ENCODE measurements around the gene NLRP9. TPM values are rescaled to one million over a fixed set of nuclear protein-coding genes. Genes with fewer than 3 reads are reported as not detected.

The NLRP9 gene
- polyA plus RNA-seq, 12 donors = not detected

DNA sequence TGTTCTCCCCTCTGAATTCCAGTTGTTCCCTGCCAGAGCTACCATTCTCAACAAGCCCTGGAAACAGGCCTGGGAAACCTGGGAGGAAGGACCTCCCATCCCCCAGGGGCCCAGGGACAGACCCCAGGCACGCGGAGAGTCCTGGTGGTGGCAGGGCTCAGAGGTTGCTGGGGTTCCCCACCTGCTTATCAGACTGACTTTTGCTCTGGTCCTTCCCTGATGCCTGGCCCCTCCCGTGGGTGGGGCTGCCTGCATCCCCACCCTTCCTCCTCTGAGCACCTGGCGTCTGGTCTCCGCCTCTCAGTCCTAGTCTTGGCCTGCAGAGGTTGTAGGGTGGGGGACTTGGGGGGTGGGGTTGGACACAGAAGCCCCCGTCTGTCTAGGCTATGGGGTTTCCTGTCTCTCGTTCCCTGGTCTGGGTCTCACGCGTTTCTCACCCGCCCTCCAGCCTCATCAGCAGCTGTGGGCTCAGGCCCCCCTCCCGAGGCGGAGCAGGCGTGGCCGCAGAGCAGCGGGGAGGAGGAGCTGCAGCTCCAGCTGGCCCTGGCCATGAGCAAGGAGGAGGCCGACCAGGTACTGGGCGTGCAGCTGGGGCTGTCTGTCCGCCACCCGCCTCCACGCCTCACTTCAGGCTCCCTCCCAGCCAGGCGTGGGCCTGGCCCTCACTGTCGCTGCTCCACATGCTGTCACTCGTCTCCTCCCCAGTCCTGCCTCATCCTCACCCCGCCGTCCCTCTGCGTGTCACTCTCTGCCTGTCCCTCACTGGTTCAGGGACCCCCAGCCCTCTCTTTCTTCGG is 49.6 kb downstream of the NLRP9 start:
- DNase-seq = peak; percentile 37

DNA sequence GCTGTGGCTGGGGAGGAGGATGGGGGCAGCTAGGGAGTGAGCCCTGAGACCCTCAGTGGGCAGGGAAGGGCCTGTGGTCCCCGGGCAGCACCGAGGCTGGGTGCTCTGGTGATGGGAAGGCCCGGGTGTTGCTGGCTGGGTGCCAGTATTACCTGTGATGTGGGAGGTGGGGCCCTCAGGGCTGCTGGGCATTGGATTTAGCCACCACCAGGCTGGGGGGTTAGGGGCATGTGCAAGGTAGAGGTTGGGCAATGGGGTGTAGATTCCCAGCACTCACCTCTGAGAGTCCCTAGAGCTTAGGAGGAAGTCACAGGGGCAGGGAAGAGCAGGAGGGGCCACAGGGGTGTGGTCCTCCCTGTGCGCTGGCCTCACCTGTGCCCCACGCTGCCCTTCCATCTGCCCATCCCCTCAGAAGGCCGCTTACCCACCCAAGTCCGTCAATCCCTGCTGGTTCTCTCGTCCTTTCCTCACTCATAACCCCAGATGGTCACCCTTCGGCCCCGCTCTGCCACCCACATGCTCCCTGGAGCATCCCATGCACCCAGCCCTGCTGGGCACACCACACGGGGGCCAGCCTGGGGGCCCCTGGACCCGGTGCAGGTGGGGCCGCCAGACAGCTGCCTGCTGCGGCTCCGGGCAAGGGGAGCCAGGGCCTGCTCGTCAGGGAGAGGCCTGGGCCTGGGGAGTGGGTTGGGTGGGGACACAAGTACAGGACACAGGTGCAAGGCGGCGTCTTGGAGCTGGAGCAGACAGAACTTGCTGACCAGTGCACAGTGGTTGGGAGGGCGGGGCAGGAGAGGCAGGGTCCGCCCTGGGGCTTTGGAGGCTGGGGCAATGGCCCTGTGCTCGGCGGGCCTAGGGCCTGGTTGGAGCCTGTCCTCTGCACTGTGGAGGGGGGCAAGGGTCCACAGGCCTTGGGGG is 50.7 kb downstream of the NLRP9 start:
- no peak for DNase-seq

GRCh38 chr19:55686311-55687050 is 51.7 kb downstream of the NLRP9 start:
- no peak for DNase-seq

DNA sequence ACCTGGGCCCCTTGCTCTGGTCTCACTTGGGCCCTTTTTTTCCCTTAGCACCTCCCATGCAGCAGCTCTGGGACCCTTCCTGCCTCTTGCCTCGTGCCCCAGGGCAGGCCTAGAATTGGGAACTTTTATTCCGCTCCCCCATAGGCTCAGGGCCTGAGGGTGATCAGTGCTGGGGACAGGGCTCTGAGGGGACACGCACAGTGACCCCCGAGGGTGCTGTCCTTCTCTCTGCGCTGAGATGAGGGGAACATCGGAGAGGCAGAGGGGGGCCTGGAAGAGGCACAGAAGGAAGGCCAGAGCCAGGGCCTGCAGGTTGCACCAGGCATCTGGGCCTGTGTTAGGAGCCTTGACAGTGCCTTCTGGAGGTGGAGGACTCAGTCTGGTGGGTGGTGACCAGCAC is 52.4 kb downstream of the NLRP9 start:
- no peak for DNase-seq

DNA sequence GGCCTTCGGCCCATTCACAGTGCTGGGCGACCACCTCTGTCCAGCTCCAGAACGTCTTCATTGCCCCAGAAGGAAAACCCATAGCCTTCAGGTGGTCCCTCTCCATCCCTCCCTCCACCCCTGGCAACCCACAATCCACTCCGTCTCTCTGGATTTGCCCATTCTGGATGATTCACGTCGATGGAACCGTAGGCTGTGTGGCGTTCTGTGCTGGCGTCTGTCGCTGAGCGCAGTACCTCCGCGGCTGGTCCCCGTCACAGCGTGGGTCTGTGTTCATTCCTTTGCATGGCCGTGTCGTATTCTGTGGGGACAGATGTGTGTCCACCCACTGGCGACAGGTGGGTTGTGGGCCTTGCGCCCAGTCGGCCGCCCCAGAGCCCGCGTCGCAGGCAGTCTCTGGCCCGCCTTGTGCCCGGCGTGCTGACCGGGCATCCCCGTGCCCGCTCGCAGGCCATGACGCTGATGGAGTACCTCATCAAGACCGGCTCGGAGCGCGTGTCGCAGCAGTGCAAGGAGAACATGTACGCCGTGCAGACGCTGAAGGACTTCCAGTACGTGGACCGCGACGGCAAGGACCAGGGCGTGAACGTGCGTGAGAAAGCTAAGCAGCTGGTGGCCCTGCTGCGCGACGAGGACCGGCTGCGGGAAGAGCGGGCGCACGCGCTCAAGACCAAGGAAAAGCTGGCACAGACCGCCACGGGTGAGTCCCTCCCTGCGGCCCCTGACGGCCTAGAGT is 53.1 kb downstream of the NLRP9 start:
- no peak for DNase-seq

- DNase-seq = no peak
Observed at GRCh38 chr19:55683449-55684261, 54.5 kb downstream of the NLRP9 start.

- DNase-seq = no peak
Observed at GRCh38 chr19:55681131-55682092, 56.8 kb downstream of the NLRP9 start.

- DNase-seq = no peak
Observed at GRCh38 chr19:55680339-55681130, 57.7 kb downstream of the NLRP9 start.

DNA sequence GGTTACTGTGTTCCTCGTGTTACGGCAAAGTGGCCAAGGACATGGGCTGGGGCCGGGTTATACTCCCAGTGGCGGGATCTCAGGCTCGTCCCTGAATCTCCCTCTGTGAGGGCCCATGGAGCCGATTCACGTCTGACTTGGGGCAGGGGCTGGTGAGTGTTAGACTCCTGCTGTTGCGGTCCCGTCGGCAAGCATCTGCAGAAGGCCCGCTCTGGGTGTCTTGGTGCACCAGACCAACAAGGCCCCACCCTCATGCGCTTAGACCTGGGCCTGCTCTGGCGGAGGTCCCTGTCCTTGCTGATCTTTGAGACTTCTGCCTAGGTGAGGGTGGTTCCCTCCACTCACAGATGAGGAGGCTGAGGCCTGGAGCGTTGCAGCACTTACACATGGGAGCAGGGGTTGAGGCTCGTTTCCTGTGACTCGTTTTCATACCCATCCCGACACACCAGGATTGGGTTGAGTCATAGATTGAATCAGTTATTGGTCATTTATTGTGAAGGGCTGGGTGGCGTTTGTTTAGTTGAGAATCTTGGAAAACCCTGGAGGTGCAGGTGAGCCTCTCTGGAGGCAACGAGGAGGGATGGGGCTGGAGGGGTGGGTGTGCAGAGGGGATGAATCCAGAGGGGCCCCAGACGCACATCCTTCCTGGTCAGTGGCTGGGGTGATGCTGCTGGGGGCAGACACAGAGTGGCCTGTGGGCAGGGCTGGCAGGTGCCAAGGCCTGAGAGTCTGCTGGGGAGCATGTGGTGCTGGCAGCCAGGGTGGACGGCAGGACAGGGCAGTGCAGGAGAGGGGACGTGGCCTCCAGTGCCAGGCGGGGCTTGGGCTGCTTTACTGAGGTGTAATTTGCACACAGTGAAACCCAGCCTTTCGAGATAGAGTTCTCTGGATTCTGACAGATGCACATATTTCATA is 58.6 kb downstream of the NLRP9 start:
- DNase-seq = no peak

- DNase-seq = peak; percentile 17
Observed at GRCh38 chr19:55678121-55678671, 60.0 kb downstream of the NLRP9 start.

DNA sequence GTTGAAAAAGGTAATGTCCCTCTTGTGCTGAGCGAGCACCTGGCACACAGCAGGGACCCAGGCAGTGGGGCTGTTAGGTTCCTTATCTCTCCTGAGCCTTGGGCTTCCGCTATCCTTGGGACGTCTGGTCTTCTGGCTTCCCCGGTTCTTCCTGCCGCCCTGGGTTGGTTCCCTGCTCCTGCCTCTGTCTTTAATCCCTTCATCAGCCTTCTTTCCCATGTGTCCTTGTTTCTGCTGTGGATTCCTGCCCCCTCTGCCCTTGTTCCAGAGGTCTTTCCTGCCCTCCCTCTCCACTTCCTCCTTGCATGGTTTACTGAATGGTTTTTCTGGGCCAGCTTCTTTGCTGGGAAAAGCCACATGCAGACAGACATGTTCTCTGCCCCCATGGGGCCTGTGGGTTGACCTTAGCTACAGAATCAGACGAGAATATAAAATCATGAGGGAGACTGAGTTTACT is 60.6 kb downstream of the NLRP9 start:
- no peak for DNase-seq

DNA sequence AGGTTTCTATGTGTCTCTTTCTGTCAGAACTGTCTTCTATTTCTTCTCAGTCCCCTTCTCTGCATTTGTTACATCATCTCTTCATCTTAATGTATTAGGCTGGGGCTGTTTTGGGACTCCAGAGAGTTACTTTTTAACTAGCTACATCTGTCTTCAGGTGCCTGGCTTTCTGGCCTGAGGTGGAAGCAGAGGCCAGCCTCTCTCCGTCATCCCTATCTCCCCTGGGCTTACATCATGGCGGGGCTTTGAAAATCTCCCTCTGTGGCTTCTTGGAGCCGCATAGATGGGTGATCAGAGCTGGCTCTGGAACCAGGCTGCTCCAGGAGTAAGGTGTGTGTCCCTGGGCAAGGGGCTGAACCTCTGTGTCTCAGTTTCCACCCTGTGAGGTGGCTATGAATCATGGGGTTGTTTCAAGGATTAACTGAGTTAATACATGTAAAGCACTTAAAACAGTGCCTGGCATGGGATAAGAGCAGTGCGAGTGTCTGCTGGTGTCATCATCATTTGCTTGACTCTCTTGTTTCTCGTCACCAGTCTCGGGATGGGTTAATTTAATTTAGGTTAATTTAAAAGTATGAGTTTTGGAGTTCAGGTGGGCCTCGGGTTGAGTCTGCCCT is 61.2 kb downstream of the NLRP9 start:
- no peak for DNase-seq

GRCh38 chr19:55676383-55676782 is 61.8 kb downstream of the NLRP9 start:
- no peak for DNase-seq

GRCh38 chr19:55675661-55676354 is 62.4 kb downstream of the NLRP9 start:
- no peak for DNase-seq

DNA sequence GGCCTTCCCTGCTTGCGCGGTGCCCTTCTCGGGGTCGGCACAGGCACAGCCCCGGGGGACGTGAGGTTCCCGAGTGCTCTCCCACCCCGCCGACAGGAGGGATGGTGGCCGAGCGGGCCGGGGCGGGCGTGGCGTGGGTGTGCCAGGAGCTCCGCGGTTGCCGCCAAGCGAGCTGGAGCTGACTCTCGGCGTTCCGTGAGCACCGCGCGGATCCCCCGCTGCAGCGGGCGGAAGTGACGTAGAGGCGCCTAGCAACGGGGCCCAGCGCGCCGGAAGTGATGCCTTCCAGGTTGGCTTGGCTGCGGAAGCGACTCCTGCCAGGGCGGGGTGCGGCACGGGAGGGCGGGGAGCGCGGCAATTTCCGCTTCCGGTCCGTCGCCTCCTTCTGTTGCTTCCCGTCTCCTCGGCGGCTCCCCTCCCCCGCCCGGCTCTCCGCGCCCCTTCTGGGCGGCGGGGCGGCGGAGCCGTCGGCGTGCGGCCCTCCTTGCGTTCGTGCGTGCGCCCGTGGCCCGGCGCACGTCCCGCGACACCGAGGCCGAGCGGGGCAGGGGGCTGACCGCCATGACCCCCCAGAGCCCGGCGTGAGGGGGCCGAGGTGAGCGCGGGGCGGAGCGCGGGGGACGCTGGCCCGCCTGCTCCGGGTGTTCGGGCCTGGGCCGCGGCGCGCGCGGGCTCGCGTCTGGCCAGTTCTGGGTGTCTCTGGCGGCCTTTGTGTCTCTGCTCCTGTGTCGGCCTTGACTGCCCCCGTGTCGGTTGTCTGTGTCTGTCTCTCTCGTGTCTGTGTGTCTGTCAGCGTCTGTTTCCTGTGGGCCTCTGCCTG is 63.2 kb downstream of the NLRP9 start, which contains the start of gene EPN1:
TSS of gene EPN1 (plus strand) at position 386 of the 820 bp plus-strand sequence. CDS start 3,402 bp downstream, outside the sequence.
- peak; percentile 95 for DNase-seq
